ENCODE data around the gene MLLT10.

The MLLT10 gene

DNA sequence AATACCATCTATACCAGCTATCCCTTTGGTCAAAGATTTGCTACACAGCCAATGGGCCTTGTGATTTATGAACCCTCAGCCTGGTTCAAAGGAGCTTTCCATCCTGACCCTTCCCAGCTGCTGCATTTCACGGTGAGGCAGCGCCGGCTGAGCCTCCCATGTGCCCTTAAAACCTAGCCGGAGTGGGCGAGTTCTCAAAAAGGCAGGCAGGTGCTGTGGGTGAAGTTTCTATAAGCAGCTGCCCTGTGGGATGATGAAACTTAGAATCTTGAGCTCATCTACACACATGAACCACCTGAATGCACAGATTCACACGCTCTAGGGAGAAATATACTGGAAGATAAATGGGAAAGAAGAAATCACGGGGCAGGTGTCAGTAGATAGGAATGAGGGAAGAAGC, 224.7 kb downstream of the MLLT10 start:
- peaks cover 15% of the 10 kb centered on the region for H3K4me1 ChIP-seq (ENCODE audit: control insufficient read depth, insufficient read depth, low read depth, low read length)
- no peak overlapping the region for H2BK15ac ChIP-seq (ENCODE audit: low read depth, poor library complexity, severe bottlenecking)
- H3K27me3 ChIP-seq (ENCODE audit: control insufficient read depth in 1 of 2, insufficient read depth in 1 of 2, low read length in 2 of 2), result no peaks in the 10 kb centered on the region
- DNase-seq, result no peak
- no peak overlapping the region for H4K91ac ChIP-seq (ENCODE audit: low read length)
- H2AFZ ChIP-seq (ENCODE audit: low read depth, low read length), result no peak overlapping the region
- no peak overlapping the region for H3K23ac ChIP-seq (ENCODE audit: low read length in 2 of 2)
- H2BK120ac ChIP-seq (ENCODE audit: low read depth, low read length), result no peak overlapping the region
- no peak overlapping the region for H3K27ac ChIP-seq (ENCODE audit: low read length, poor library complexity, severe bottlenecking)
- WGBS, result 89% methylated on average over 6 of the region's 7 CpGs
- no peak overlapping the region for H2BK12ac ChIP-seq (ENCODE audit: low read length in 2 of 2)
- H3K14ac ChIP-seq (ENCODE audit: low read length in 2 of 2), result no peak overlapping the region
- no peak overlapping the region for H3K9ac ChIP-seq (ENCODE audit: low read length)
- H3K79me1 ChIP-seq (replicated peaks; ENCODE audit: low read length, poor library complexity, severe bottlenecking), result peaks cover 1% of the 10 kb centered on the region
- H2AK5ac ChIP-seq (ENCODE audit: low read length, severe bottlenecking), result no peak overlapping the region
- H3K9me3 ChIP-seq (ENCODE audit: control insufficient read depth, low read length), result no peaks in the 10 kb centered on the region
- H3K4ac ChIP-seq (ENCODE audit: low read depth in 1 of 2, low read length in 2 of 2), result no peak overlapping the region
- no peak overlapping the region for H4K8ac ChIP-seq (ENCODE audit: low read length)
- no peak overlapping the region for H2BK5ac ChIP-seq (ENCODE audit: low read depth, low read length, poor library complexity, severe bottlenecking)
- peaks cover 7 to 21% of the 10 kb centered on the region in 2 experiments for H3K36me3 ChIP-seq (ENCODE audit: control insufficient read depth in 1 of 2, insufficient read depth in 2 of 2, low read depth in 1 of 2, low read length in 2 of 2)
- no peak overlapping the region for H3K18ac ChIP-seq (ENCODE audit: low read depth in 1 of 2, low read length in 2 of 2)
- H3K4me3 ChIP-seq (ENCODE audit: insufficient read depth in 1 of 2, low read depth in 1 of 2, low read length in 2 of 2), result no peak overlapping the region
- no peak overlapping the region for H3K4me2 ChIP-seq (ENCODE audit: low read length, poor library complexity, severe bottlenecking)

DNA sequence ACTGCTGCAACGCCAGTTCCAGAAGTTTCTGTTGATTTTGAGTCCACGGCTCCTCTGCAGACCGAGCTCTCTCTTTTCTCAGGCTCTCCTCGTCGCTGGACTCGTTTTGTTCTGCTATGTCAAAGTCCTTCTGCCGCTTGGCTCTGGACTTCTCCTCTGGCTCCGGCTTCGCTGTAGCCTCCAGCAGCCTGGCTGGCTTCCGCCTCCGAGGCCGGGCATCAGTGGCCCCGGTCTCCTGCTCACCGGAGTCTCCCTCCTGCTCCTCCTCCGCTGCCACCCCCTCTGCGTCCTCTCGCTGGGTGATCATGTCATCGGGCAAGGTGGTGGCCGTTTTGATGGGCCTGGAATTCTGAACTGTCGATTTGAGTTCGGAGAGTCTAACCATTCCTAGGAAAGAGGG, 225.2 kb downstream of the MLLT10 start:
- Histone ChIP-seq H3K27me3 (ENCODE audit: control insufficient read depth in 1 of 2, insufficient read depth in 1 of 2, low read length in 2 of 2) (no peaks in the 10 kb centered on the region), H4K91ac (ENCODE audit: low read length) (no peak overlapping the region), H3K36me3 (ENCODE audit: control insufficient read depth in 1 of 2, insufficient read depth in 2 of 2, low read depth in 1 of 2, low read length in 2 of 2) (peaks cover 7 to 21% of the 10 kb centered on the region in 2 experiments), H2BK12ac (ENCODE audit: low read length in 2 of 2) (peak overlapping the region in 1 of 2 experiments; percentile 19), H3K4ac (ENCODE audit: low read depth in 1 of 2, low read length in 2 of 2) (no peak overlapping the region), H3K4me3 (ENCODE audit: insufficient read depth in 1 of 2, low read depth in 1 of 2, low read length in 2 of 2) (no peak overlapping the region), H2BK120ac (ENCODE audit: low read depth, low read length) (no peak overlapping the region), H2AK5ac (ENCODE audit: low read length, severe bottlenecking) (no peak overlapping the region), H3K14ac (ENCODE audit: low read length in 2 of 2) (no peak overlapping the region), H3K4me1 (ENCODE audit: control insufficient read depth, insufficient read depth, low read depth, low read length) (peaks cover 9% of the 10 kb centered on the region), H3K79me1 (replicated peaks; ENCODE audit: low read length, poor library complexity, severe bottlenecking) (peaks cover 1% of the 10 kb centered on the region), H4K8ac (ENCODE audit: low read length) (peak overlapping the region; percentile 23), H3K4me2 (ENCODE audit: low read length, poor library complexity, severe bottlenecking) (no peak overlapping the region), H2AFZ (ENCODE audit: low read depth, low read length) (no peak overlapping the region), H2BK5ac (ENCODE audit: low read depth, low read length, poor library complexity, severe bottlenecking) (no peak overlapping the region), H2BK15ac (ENCODE audit: low read depth, poor library complexity, severe bottlenecking) (no peak overlapping the region), H3K27ac (ENCODE audit: low read length, poor library complexity, severe bottlenecking) (no peak overlapping the region), H3K18ac (ENCODE audit: low read depth in 1 of 2, low read length in 2 of 2) (no peak overlapping the region), H3K9ac (ENCODE audit: low read length) (no peak overlapping the region), H3K23ac (ENCODE audit: low read length in 2 of 2) (no peak overlapping the region), H3K9me3 (ENCODE audit: control insufficient read depth, low read length) (no peaks in the 10 kb centered on the region)
- 97% methylated on average over 21 of the region's 21 CpGs for WGBS
- no peak for DNase-seq

DNA sequence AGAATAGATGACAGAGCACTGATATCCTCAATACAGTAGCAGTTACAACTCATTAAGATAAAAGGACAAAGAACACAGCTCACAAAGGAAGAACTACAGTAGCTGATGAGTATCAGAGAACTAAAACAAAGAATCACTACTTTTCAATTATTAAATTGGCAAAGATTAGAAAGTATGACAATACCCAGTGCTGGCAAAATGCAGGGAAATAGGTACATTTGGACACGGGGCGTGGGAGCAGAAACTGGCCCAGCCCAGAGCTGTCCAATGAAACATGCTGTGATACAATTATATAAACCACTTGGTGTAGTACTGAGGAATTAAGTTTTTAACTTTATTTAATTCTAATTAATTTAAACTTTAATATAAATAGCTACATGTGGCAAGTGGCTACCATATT, 226.3 kb downstream of the MLLT10 start:
- Histone ChIP-seq H2BK120ac (ENCODE audit: low read depth, low read length) (no peak overlapping the region), H3K18ac (ENCODE audit: low read depth in 1 of 2, low read length in 2 of 2) (no peak overlapping the region), H2BK5ac (ENCODE audit: low read depth, low read length, poor library complexity, severe bottlenecking) (no peak overlapping the region), H3K4me3 (ENCODE audit: insufficient read depth in 1 of 2, low read depth in 1 of 2, low read length in 2 of 2) (no peak overlapping the region), H3K79me1 (replicated peaks; ENCODE audit: low read length, poor library complexity, severe bottlenecking) (peaks cover 1% of the 10 kb centered on the region), H3K4ac (ENCODE audit: low read depth in 1 of 2, low read length in 2 of 2) (no peak overlapping the region), H4K8ac (ENCODE audit: low read length) (no peak overlapping the region), H4K91ac (ENCODE audit: low read length) (no peak overlapping the region), H2BK15ac (ENCODE audit: low read depth, poor library complexity, severe bottlenecking) (no peak overlapping the region), H2AK5ac (ENCODE audit: low read length, severe bottlenecking) (no peak overlapping the region), H2AFZ (ENCODE audit: low read depth, low read length) (no peak overlapping the region), H3K27ac (ENCODE audit: low read length, poor library complexity, severe bottlenecking) (no peak overlapping the region), H3K9ac (ENCODE audit: low read length) (no peak overlapping the region), H3K9me3 (ENCODE audit: control insufficient read depth, low read length) (no peaks in the 10 kb centered on the region), H2BK12ac (ENCODE audit: low read length in 2 of 2) (no peak overlapping the region), H3K23ac (ENCODE audit: low read length in 2 of 2) (no peak overlapping the region), H3K4me1 (ENCODE audit: control insufficient read depth, insufficient read depth, low read depth, low read length) (peaks cover 4% of the 10 kb centered on the region), H3K36me3 (ENCODE audit: control insufficient read depth in 1 of 2, insufficient read depth in 2 of 2, low read depth in 1 of 2, low read length in 2 of 2) (peaks cover 7 to 18% of the 10 kb centered on the region in 2 experiments), H3K14ac (ENCODE audit: low read length in 2 of 2) (no peak overlapping the region), H3K27me3 (ENCODE audit: control insufficient read depth in 1 of 2, insufficient read depth in 1 of 2, low read length in 2 of 2) (no peaks in the 10 kb centered on the region), H3K4me2 (ENCODE audit: low read length, poor library complexity, severe bottlenecking) (no peak overlapping the region)
- no peak for DNase-seq
- 100% methylated on average over 2 of the region's 2 CpGs for WGBS

DNA sequence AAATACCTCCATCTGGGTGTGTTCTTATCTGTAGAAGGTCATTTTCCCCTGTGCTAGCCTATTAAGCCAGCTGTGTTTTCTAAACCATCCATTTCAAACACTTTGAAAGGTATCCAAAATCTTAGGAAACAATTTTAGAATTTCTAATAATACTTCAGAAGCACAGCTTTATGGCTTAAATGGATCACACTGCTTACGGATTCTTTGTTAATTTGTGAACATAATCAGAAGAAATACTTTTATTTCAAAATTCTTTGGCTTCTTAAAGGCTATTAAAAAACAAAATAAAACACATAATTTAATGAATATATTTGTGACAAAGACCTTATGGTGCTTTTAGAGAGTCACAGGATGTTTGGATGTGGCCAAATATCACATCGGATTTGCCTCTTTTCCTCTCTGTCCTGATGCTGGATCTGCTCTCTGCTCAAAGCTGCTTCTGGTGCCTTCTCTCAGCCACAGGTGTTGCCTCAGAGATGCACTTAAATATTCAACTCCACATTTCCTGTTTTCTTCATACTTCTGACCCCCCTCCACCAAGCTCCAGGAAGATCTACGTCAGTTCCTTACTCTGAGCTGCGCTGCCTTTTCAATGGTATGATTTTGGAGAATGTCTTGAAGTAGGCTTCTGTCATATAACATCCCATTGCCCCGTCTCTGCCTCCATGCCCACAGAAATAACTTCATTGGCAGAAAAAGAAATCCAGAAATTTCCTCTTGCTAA, 230.6 kb downstream of the MLLT10 start:
- Histone ChIP-seq H3K79me1 (replicated peaks; ENCODE audit: low read length, poor library complexity, severe bottlenecking) (no peaks in the 10 kb centered on the region), H3K9ac (ENCODE audit: low read length) (no peak overlapping the region), H3K4me2 (ENCODE audit: low read length, poor library complexity, severe bottlenecking) (no peak overlapping the region)

More for the DNA sequence above, 230.6 kb downstream of the MLLT10 start:
- Histone ChIP-seq H3K18ac (ENCODE audit: low read depth in 1 of 2, low read length in 2 of 2) (peak overlapping the region in 1 of 2 experiments; percentile 34), H2AK5ac (ENCODE audit: low read length, severe bottlenecking) (no peak overlapping the region), H4K91ac (ENCODE audit: low read length) (no peak overlapping the region), H2BK5ac (ENCODE audit: low read depth, low read length, poor library complexity, severe bottlenecking) (no peak overlapping the region), H2BK15ac (ENCODE audit: low read depth, poor library complexity, severe bottlenecking) (no peak overlapping the region), H2AFZ (ENCODE audit: low read depth, low read length) (no peak overlapping the region), H3K27ac (ENCODE audit: low read length, poor library complexity, severe bottlenecking) (no peak overlapping the region), H4K8ac (ENCODE audit: low read length) (no peak overlapping the region), H3K23ac (ENCODE audit: low read length in 2 of 2) (no peak overlapping the region), H3K4me1 (ENCODE audit: control insufficient read depth, insufficient read depth, low read depth, low read length) (no peaks in the 10 kb centered on the region), H3K4ac (ENCODE audit: low read depth in 1 of 2, low read length in 2 of 2) (no peak overlapping the region), H3K36me3 (ENCODE audit: control insufficient read depth in 1 of 2, insufficient read depth in 2 of 2, low read depth in 1 of 2, low read length in 2 of 2) (no peaks in the 10 kb centered on the region), H2BK120ac (ENCODE audit: low read depth, low read length) (no peak overlapping the region), H3K14ac (ENCODE audit: low read length in 2 of 2) (no peak overlapping the region), H3K4me3 (ENCODE audit: insufficient read depth in 1 of 2, low read depth in 1 of 2, low read length in 2 of 2) (no peak overlapping the region), H3K9me3 (ENCODE audit: control insufficient read depth, low read length) (no peaks in the 10 kb centered on the region), H2BK12ac (ENCODE audit: low read length in 2 of 2) (no peak overlapping the region), H3K27me3 (ENCODE audit: control insufficient read depth in 1 of 2, insufficient read depth in 1 of 2, low read length in 2 of 2) (no peaks in the 10 kb centered on the region)
- DNase-seq, result no peak
- WGBS, result 100% methylated on average over 3 of the region's 5 CpGs
